ENCODE data around the gene PLA2G15. TPM values are rescaled to one million over a fixed set of nuclear protein-coding genes. Genes with fewer than 3 reads are reported as not detected.
A peak's percentile ranks its signal among the peaks of the same experiment; 100 is the strongest.

PLA2G15 gene
- total RNA-seq, 2 donors from 2014 or later = 11.6 to 13.9 TPM

DNA sequence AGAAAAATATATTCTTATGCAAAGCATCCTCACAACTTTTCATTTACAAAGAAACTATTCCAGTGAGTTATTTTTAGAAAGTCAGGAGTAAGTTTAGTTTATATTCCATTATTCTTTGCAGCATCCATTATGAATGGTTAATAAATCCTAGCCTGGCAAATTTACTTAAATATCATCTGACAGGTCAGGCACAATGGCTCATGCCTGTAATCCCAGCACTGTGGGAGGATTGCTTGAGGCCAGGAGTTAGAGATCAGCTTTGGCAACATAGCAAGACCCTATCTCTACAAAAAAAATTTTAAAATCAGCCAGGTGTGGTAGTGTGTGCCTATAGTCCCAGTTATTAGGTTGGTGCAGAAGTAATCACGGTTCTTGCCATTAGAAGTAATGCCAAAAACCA lies 22.1 kb upstream of the PLA2G15 start:
- intact Hi-C loops (cut with DNase I) = no loop called here

DNA sequence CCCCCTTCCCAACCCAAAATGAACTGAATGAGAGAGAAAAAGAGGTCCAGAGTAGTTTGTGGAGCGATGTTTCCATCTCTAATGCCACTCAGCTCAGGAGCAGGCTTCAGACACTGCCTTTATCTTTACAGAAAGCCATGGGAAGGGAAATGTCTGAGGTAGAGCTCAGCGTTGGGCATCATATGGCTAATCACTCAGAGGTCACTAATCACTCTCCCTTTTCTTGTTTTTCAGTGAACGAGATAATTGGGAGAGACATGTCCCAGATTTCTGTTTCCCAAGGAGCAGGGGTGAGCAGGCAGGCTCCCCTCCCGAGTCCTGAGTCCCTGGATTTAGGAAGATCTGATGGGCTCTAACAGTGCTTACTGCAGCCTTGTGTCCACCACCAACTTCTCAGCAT lies 19.1 kb upstream of the PLA2G15 start:
- Histone ChIP-seq H3K9me3 (no peaks in the 10 kb centered on the region), H3K4me3 (no peak overlapping the region), H3K36me3 (peaks cover 4% of the 10 kb centered on the region), H3K9ac (ENCODE audit: low read depth in 2 of 2, low read length in 2 of 2) (no peak overlapping the region), H3K4me1 (no peaks in the 10 kb centered on the region), H3K27ac (no peak overlapping the region), H3K27me3 (no peaks in the 10 kb centered on the region)
- DNase-seq = no peak
- intact Hi-C loops (cut with DNase I) = loop anchor here (5.0 kb wide), 1 partner anchor 134 kb away; no protein-coding TSS in a partner anchor
- TF ChIP-seq, protein P1, sequence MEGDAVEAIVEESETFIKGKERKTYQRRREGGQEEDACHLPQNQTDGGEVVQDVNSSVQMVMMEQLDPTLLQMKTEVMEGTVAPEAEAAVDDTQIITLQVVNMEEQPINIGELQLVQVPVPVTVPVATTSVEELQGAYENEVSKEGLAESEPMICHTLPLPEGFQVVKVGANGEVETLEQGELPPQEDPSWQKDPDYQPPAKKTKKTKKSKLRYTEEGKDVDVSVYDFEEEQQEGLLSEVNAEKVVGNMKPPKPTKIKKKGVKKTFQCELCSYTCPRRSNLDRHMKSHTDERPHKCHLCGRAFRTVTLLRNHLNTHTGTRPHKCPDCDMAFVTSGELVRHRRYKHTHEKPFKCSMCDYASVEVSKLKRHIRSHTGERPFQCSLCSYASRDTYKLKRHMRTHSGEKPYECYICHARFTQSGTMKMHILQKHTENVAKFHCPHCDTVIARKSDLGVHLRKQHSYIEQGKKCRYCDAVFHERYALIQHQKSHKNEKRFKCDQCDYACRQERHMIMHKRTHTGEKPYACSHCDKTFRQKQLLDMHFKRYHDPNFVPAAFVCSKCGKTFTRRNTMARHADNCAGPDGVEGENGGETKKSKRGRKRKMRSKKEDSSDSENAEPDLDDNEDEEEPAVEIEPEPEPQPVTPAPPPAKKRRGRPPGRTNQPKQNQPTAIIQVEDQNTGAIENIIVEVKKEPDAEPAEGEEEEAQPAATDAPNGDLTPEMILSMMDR (IDR thresholded peaks at IDR 0.05) = no peak

More for the DNA sequence above, 22.1 kb upstream of the PLA2G15 start:
- Histone ChIP-seq H3K27ac (no peak overlapping the region), H3K9ac (ENCODE audit: low read depth in 2 of 2, low read length in 2 of 2) (no peak overlapping the region), H3K9me3 (no peaks in the 10 kb centered on the region), H3K27me3 (no peaks in the 10 kb centered on the region), H3K4me1 (no peaks in the 10 kb centered on the region), H3K4me3 (no peak overlapping the region), H3K36me3 (no peaks in the 10 kb centered on the region)
- TF ChIP-seq, protein P1 (IDR thresholded peaks at IDR 0.05) = no peak
- no peak for DNase-seq

DNA sequence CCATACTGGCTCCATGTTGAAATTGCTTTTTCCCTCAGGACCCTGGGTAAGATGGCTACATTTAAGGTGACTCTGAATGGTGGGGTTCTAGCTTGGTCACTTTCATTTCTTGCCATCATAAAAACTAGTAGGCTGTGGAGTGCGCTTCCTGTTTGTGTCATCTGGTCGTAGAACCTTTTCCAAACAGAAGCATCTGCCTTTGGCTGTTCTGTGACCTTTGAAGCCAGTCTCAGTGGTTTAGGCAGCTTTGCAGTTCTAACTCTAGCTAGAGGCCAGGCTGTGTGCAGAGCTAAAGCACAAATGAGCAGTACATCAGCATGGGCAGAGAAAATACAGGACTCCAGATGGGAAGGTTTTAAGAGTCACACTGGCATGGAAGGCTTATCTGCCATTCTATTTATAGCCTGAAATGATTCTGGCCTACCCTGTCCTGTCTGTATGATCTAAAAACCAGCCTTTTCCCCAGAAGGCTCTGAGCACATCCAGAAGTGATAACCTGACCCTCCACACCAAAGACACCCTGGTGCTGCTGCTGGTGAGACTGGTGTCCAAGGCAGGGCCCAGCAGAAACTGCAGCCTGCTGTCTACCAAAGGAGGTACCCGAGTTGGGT lies 17.9 kb upstream of the PLA2G15 start:
- no peak for DNase-seq

DNA sequence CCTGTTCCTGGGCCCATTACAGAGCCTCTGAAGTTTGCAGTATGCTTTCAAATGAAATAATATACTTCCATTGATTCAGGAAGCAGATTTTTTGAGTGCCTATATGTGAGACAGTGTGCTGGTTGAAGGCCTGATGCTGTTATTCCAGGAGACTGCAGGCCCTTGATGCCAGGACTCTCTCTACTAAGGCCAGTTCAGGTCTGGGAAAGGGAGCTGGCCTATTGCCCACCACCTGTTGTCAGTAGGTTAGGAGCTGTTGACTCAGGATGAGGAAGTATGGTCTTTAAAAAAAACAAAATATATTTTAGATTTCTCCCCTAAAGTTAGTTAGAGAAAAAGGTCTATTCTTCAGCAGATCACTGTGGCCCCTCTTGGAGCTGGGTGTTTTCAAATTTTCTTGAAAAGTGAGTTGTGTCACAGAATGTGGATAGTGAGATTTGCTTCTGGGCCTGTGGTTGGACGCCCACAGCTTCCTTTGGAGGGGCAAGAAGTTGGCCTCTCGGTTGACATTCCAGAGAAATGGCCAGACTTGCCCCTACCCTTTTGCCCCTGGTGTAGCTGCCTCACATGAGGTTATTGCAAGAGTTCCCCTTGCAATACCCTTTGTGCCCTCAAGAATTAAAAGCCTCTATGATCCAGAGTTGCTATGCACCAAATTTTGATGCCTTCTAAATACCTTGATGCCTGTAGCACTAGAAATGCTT lies 17.2 kb upstream of the PLA2G15 start:
- TF ChIP-seq, protein P1 (IDR thresholded peaks at IDR 0.05) = no peak
- no peak for DNase-seq
- no peaks in the 10 kb centered on the region for H3K27me3 ChIP-seq
- H3K36me3 ChIP-seq = peaks cover 4% of the 10 kb centered on the region
- H3K9ac ChIP-seq (ENCODE audit: low read depth in 2 of 2, low read length in 2 of 2) = peak overlapping the region in 1 of 2 donors; percentile 23
- H3K4me1 ChIP-seq = no peaks in the 10 kb centered on the region
- H3K4me3 ChIP-seq = no peak overlapping the region
- intact Hi-C loops (cut with DNase I) = loop anchor here (5.0 kb wide), 1 partner anchor 136 kb away; no protein-coding TSS in a partner anchor
- no peaks in the 10 kb centered on the region for H3K9me3 ChIP-seq
- peak overlapping the region; percentile 3 for H3K27ac ChIP-seq

More for the DNA sequence above, 17.9 kb upstream of the PLA2G15 start:
- Histone ChIP-seq H3K36me3 (peaks cover 4% of the 10 kb centered on the region), H3K9me3 (no peaks in the 10 kb centered on the region), H3K4me1 (no peaks in the 10 kb centered on the region), H3K9ac (ENCODE audit: low read depth in 2 of 2, low read length in 2 of 2) (peak overlapping the region in 1 of 2 donors; percentile 51), H3K27me3 (no peaks in the 10 kb centered on the region), H3K27ac (peak overlapping the region; percentile 3), H3K4me3 (no peak overlapping the region)
- TF ChIP-seq, protein P1 (IDR thresholded peaks at IDR 0.05) = no peak
- intact Hi-C loops (cut with DNase I) = loop anchor here (5.0 kb wide), 1 partner anchor 135 kb away; no protein-coding TSS in a partner anchor

DNA sequence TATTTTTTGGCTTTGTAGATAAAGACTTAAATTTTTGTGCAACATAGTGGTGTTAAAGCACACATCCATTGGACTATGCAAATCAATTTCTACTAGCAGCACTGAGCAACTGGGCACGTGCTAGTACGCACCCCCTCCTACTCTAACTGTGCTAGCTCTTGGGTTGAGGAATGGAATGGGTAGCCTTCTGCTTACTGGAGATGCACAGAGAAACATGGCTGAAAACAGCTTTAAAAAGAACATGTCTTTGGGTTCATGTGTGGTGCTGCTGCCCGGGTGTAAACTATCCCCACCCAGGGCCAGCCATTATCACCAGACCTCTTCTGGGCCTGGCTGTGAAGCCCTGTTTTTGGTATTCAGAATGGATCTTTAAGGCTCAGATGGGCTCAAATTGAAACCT lies 16.5 kb upstream of the PLA2G15 start:
- no peak overlapping the region for H3K27ac ChIP-seq
- TF ChIP-seq, protein P1 (IDR thresholded peaks at IDR 0.05) = no peak
- intact Hi-C loops (cut with DNase I) = loop anchor here (5.0 kb wide), 1 partner anchor 136 kb away; no protein-coding TSS in a partner anchor
- no peak overlapping the region for H3K4me3 ChIP-seq
- H3K27me3 ChIP-seq = no peaks in the 10 kb centered on the region
- DNase-seq = peak; percentile 17
- H3K4me1 ChIP-seq = peaks cover 1% of the 10 kb centered on the region
- no peak overlapping the region for H3K9ac ChIP-seq (ENCODE audit: low read depth in 2 of 2, low read length in 2 of 2)
- no peaks in the 10 kb centered on the region for H3K9me3 ChIP-seq
- peaks cover 4% of the 10 kb centered on the region for H3K36me3 ChIP-seq

Data from colonic mucosa (tissue), 4 donors.